ENCODE measurements around the gene HPGDS.

GRCh38 chr4:94345266-94345665 is 2.6 kb upstream of the HPGDS start:
- no peak for TF ChIP-seq HDGF (IDR thresholded peaks at IDR 0.05; ENCODE audit: borderline replicate concordance)
- TF ChIP-seq BHLHE40 (IDR thresholded peaks at IDR 0.05; ENCODE audit: borderline replicate concordance), result no peak
- TF ChIP-seq SUZ12 (IDR thresholded peaks at IDR 0.05), result no peak
- no peak for TF ChIP-seq TARDBP (IDR thresholded peaks at IDR 0.05)
- TF ChIP-seq LEF1 (IDR thresholded peaks at IDR 0.05; ENCODE audit: borderline replicate concordance), result no peak
- no peak for TF ChIP-seq PKNOX1 (IDR thresholded peaks at IDR 0.05)
- no peak for TF ChIP-seq SP1 (IDR thresholded peaks at IDR 0.05)
- TF ChIP-seq ELF4 (IDR thresholded peaks at IDR 0.05), result no peak
- TF ChIP-seq FOXA1 (IDR thresholded peaks at IDR 0.05), result no peak
